ENCODE data around the gene PLTP.

The PLTP gene

GRCh38 chr20:45925821-45926506, 14.0 kb upstream of the PLTP start:
- TF ChIP-seq, protein P1, sequence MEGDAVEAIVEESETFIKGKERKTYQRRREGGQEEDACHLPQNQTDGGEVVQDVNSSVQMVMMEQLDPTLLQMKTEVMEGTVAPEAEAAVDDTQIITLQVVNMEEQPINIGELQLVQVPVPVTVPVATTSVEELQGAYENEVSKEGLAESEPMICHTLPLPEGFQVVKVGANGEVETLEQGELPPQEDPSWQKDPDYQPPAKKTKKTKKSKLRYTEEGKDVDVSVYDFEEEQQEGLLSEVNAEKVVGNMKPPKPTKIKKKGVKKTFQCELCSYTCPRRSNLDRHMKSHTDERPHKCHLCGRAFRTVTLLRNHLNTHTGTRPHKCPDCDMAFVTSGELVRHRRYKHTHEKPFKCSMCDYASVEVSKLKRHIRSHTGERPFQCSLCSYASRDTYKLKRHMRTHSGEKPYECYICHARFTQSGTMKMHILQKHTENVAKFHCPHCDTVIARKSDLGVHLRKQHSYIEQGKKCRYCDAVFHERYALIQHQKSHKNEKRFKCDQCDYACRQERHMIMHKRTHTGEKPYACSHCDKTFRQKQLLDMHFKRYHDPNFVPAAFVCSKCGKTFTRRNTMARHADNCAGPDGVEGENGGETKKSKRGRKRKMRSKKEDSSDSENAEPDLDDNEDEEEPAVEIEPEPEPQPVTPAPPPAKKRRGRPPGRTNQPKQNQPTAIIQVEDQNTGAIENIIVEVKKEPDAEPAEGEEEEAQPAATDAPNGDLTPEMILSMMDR (IDR thresholded peaks at IDR 0.05; ENCODE audit: low read depth, low read length, missing control alignments): no peak
- DNase-seq (ENCODE audit: extremely low read depth, low read depth): no peak
- no peak overlapping the region for H3K4me3 ChIP-seq (replicated peaks; ENCODE audit: low read depth, low read length)

DNA sequence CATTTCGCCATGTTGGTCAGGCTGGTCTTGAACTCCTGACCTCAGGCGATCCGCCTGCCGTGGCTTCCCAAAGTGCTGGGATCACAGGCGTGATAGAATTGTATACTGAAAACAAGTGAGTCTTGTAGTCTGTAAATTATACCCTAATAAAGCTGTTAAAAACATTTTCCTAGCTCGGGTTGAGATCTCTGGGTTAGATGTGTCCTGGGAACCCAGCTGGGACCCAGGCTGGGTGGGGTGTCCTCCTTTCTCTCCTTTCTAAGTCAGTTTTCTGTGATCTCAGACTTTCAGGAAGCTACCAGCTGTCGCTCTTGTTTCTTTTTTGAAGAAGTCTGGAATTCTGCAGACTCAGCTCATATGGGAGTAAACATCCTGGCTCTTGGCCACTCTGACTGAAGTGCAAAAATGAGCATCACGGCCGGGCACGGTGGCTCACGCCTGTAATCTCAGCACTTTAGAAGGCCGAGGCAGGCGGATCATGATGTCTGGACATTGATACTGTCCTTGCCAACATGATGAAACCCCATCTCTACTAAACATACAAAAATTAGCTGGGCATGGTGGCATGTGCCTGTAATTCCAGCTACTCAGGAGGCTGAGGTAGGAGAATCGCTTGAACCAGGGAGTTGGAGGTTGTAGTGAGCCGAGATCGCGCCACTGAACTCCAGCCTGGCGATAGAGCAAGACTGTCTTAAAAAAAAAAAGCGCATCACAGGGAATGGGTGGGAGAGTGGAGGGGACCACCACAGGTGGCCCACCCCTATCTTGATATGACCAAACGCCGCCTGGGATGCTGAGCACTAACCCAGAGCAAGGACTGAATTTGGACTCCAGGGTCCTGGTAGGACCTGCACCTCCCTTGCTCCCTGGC, 12.7 kb upstream of the PLTP start:
- TF ChIP-seq, protein P1 (IDR thresholded peaks at IDR 0.05; ENCODE audit: low read depth, low read length, missing control alignments): no peak
- no peak for DNase-seq (ENCODE audit: extremely low read depth, low read depth)

DNA sequence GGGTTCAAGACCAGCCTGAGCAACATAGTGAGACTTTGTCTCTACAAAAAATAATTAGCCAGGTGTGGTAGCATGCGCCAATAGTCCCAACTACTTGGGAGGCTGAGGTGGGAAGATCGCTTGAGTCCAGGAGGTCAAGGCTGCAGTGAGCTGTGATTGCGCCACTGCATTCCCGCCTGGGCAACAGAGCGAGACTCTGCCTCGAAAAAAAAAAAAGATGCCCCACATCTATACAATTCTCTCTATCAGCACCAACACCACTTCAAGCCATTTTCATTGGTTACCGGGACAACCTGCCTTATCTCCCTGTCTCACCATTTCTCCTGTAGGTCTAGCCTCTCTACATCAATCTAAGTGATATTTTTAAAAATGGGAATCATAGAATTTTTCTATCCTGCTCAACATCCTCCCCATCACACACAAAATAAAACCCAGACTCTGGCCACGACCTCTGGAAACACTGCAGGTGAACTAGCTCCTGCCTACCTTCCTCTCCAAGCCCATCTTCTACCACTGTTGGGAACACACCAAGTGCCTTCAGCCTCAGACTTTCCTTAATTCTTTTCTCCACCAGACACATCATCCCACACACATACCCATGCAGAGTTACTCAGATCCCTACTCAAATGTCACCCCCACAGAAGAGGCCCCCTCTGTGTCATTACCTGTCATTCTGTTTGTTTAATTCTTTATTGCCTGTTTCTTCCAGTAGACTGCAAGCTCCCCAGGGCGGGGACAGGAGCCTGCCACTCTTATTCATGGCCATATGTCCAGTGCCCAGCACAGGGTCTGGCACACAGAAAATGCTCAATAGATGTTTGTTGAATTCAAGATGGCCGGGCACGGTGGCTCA, 9.6 kb upstream of the PLTP start:
- TF ChIP-seq, protein P1 (IDR thresholded peaks at IDR 0.05; ENCODE audit: low read depth, low read length, missing control alignments): no peak
- no peak overlapping the region for H3K4me3 ChIP-seq (replicated peaks; ENCODE audit: low read depth, low read length)
- DNase-seq (ENCODE audit: extremely low read depth, low read depth): no peak

More for the DNA sequence above, 12.7 kb upstream of the PLTP start:
- no peak overlapping the region for H3K4me3 ChIP-seq (replicated peaks; ENCODE audit: low read depth, low read length)

DNA sequence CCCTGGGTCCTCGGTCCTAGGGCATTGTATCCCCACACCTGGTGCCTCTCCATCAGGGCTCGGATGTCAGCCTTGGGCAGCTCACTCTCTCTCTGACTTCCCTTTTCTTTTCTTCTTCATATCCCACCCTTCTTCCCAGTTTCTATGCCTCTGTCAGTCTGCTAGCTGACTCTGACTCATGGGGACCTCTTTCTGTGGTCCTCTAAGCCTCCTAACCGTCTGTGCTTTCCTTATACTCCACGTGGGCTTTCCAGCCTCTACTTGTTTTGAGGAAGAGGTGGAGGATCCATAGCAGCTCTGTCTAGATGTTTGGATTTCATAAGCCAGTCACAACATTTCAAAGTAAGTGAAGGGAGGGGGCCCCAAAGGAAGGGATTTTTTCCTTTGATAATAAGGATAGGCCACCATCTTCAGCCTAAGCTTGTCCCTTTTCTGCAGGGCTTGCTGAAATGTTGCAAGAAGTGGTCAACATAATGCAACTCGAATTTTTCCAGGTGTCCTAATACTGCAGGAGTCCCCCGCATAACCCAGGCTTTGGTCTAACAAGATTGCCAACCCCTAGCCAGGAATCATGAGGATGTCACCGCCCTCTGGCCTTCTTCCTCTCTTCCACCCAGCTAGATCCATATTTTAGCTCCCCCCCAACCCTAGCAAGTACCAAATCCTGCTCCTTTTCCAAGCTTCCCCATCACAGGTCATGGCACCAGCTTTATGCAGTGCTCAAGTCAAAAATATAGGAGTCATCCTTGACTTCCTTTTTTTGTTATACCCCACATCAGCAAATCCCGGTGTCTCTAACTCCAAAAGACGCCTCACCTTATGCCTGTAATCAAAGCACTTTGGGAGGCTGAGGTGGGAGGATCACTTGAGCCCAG, 8.7 kb upstream of the PLTP start:
- TF ChIP-seq, protein P1 (IDR thresholded peaks at IDR 0.05; ENCODE audit: low read depth, low read length, missing control alignments): no peak
- DNase-seq (ENCODE audit: extremely low read depth, low read depth): no peak
- H3K4me3 ChIP-seq (replicated peaks; ENCODE audit: low read depth, low read length): no peak overlapping the region

- TF ChIP-seq, protein P1 (IDR thresholded peaks at IDR 0.05; ENCODE audit: low read depth, low read length, missing control alignments): no peak
- H3K4me3 ChIP-seq (replicated peaks; ENCODE audit: low read depth, low read length): no peak overlapping the region
- no peak for DNase-seq (ENCODE audit: extremely low read depth, low read depth)
Measured at GRCh38 chr20:45919542-45920399, 7.8 kb upstream of the PLTP start.

Measured in HFF-Myc (cell line).